IMR-90 (cell line): ENCODE data around the gene ANKRD63. TPM values are rescaled to one million over a fixed set of nuclear protein-coding genes. Genes with fewer than 3 reads are reported as not detected.
A peak's percentile ranks its signal among the peaks of the same experiment; 100 is the strongest.

ENCODE experiments used
- ATAC-seq: fragments of 200-7000 bp; cut with Tn5 transposase; 2 replicates; pipeline ENCODE4 v1.9.1; 2020; ENCODE audit warnings: low read depth, mild to moderate bottlenecking, moderate library complexity
- BruUV-seq: library from RNA; stranded (reverse); fragments of 400-500 nt; replicated peaks from 2 replicates; lab custom pipeline; 2021; lab: Mats Ljungman, UMichigan
- CTCF ChIA-PET: fragments of 300-600 bp; formaldehyde crosslinking; extraction: SDS; loops from one replicate; lab custom pipeline; 2021; ENCODE audit warnings: antibody characterized with exemption; lab: Yijun Ruan, JAX
- POLR2A ChIA-PET: fragments of 300-600 bp; sonication (Branson Sonifier 250); formaldehyde crosslinking; loops from one replicate; lab custom pipeline; 2022; ENCODE audit warnings: antibody characterized with exemption; ENCODE audit not compliant: unreplicated experiment; lab: Charles Lee
- DNase-seq: peaks from one replicate; pipeline ENCODE4 v3.0.0; 2013
- H2AFZ ChIP-seq: replicated peaks from 2 replicates; pipeline ENCODE3; 2013; ENCODE audit warnings: low read length, mild to moderate bottlenecking; ENCODE audit not compliant: poor library complexity
- H2AK5ac ChIP-seq: 2 replicates; pipeline ENCODE4 v1.6.1; 2013; ENCODE audit warnings: low read depth, low read length, inconsistent platforms
- H2AK9ac ChIP-seq: replicated peaks from 2 replicates; pipeline ENCODE3; 2013; ENCODE audit warnings: mild to moderate bottlenecking, low read depth, low read length, moderate library complexity; ENCODE audit not compliant: poor library complexity
- H2BK120ac ChIP-seq: 2 replicates; pipeline ENCODE4 v1.6.1; 2013; ENCODE audit warnings: low read depth, low read length, inconsistent platforms
- H2BK15ac ChIP-seq: 3 replicates; pipeline ENCODE4 v1.6.1; 2013; ENCODE audit warnings: low read depth, low read length, inconsistent platforms
- H2BK20ac ChIP-seq: 2 replicates; pipeline ENCODE4 v1.6.1; 2013; ENCODE audit warnings: low read depth, mild to moderate bottlenecking, inconsistent platforms, low read length, moderate library complexity
- H2BK5ac ChIP-seq: 2 replicates; pipeline ENCODE4 v1.6.1; 2013; ENCODE audit warnings: mild to moderate bottlenecking, low read depth, low read length, inconsistent platforms; ENCODE audit not compliant: poor library complexity, severe bottlenecking
- H3K14ac ChIP-seq: replicated peaks from 2 replicates; pipeline ENCODE4 v1.6.1; 2013; ENCODE audit warnings: low read depth, low read length, inconsistent platforms
- H3K18ac ChIP-seq: 2 replicates; pipeline ENCODE4 v1.6.1; 2013; ENCODE audit warnings: low read depth, low read length, control low read depth
- H3K23ac ChIP-seq: 2 replicates; pipeline ENCODE4 v1.6.1; 2013; ENCODE audit warnings: low read depth, low read length, inconsistent platforms
- H3K27ac ChIP-seq: 2 replicates; pipeline ENCODE4 v1.5.1; 2013; ENCODE audit warnings: mild to moderate bottlenecking, control low read depth, low read length; ENCODE audit not compliant: insufficient read depth
- H3K27me3 ChIP-seq: 2 replicates; pipeline ENCODE4 v1.6.1; 2013; ENCODE audit warnings: low read length; ENCODE audit not compliant: control insufficient read depth, insufficient read depth
- H3K36me3 ChIP-seq: 2 replicates; pipeline ENCODE4 v1.6.1; 2013; ENCODE audit warnings: low read length, mixed read lengths; ENCODE audit not compliant: control insufficient read depth, insufficient read depth
- H3K4ac ChIP-seq: 2 replicates; pipeline ENCODE4 v1.6.1; 2013; ENCODE audit warnings: low read depth, low read length, inconsistent platforms
- H3K4me1 ChIP-seq: 2 replicates; pipeline ENCODE4 v1.6.1; 2013; ENCODE audit warnings: low read length, mixed read lengths; ENCODE audit not compliant: control insufficient read depth, insufficient read depth
- H3K4me2 ChIP-seq: 2 replicates; pipeline ENCODE4 v1.6.1; 2013; ENCODE audit warnings: low read depth, mild to moderate bottlenecking, control low read depth, low read length, moderate library complexity
- H3K4me3 ChIP-seq: 2 replicates; pipeline ENCODE4 v1.5.1; 2013; ENCODE audit warnings: low read depth, mild to moderate bottlenecking, control low read depth, low read length, moderate library complexity; ENCODE audit not compliant: insufficient read depth
- H3K56ac ChIP-seq: 2 replicates; pipeline ENCODE4 v1.6.1; 2013; ENCODE audit warnings: low read length, inconsistent platforms; ENCODE audit not compliant: insufficient read depth; ENCODE audit errors: extremely low read depth
- H3K79me1 ChIP-seq, 2 experiments: 2 replicates each; pipeline ENCODE4 v1.6.1; 2013; ENCODE audit warnings: low read length in 2 of 2, inconsistent platforms in 1 of 2, low read depth in 1 of 2
- H3K9ac ChIP-seq: 2 replicates; pipeline ENCODE4 v1.6.1; 2013; ENCODE audit warnings: low read depth, low read length, control low read depth
- H3K9me1 ChIP-seq: 2 replicates; pipeline ENCODE4 v1.6.1; 2013; ENCODE audit warnings: low read length, inconsistent platforms; ENCODE audit not compliant: insufficient read depth
- H3K9me3 ChIP-seq: 2 replicates; pipeline ENCODE4 v1.6.1; 2013; ENCODE audit warnings: low read length; ENCODE audit not compliant: control insufficient read depth, insufficient read depth
- H4K20me1 ChIP-seq: 2 replicates; pipeline ENCODE4 v1.6.1; 2013; ENCODE audit warnings: low read length, inconsistent platforms; ENCODE audit not compliant: insufficient read depth
- H4K5ac ChIP-seq: 2 replicates; pipeline ENCODE4 v1.6.1; 2013; ENCODE audit warnings: mild to moderate bottlenecking, low read depth, low read length, control low read depth
- H4K8ac ChIP-seq, 2 experiments: 2 replicates each; pipeline ENCODE4 v1.6.1; 2013; ENCODE audit warnings: low read depth in 2 of 2, low read length in 2 of 2, control low read depth in 1 of 2, inconsistent platforms in 1 of 2
- H4K91ac ChIP-seq: 2 replicates; pipeline ENCODE4 v1.6.1; 2013; ENCODE audit warnings: low read depth, low read length, inconsistent platforms; ENCODE audit not compliant: insufficient read depth
- BHLHE40 ChIP-seq: fragments of 150-350 bp; IDR thresholded peaks from 2 replicates; pipeline ENCODE4 v1.6.1; 2016; ENCODE audit warnings: mild to moderate bottlenecking, low read depth, low read length
- CHD1 ChIP-seq: IDR thresholded peaks from 2 replicates; pipeline ENCODE4 v1.6.1; 2012; ENCODE audit warnings: low read depth, low read length, improper control_type of control experiment
- MAFK ChIP-seq: IDR thresholded peaks from 2 replicates; pipeline ENCODE4 v1.6.1; 2012; ENCODE audit warnings: low read depth, low read length, improper control_type of control experiment
- MAZ ChIP-seq: IDR thresholded peaks from 2 replicates; pipeline ENCODE4 v1.6.1; 2012; ENCODE audit warnings: low read depth, mild to moderate bottlenecking, low read length, improper control_type of control experiment, moderate library complexity, borderline replicate concordance
- NFE2L2 ChIP-seq: fragments of 150-350 bp; IDR thresholded peaks from 2 replicates; pipeline ENCODE4 v1.6.1; 2016; ENCODE audit warnings: low read depth, mild to moderate bottlenecking, low read length
- WGBS, 2 experiments: methylation state at CpG; one replicate each; pipeline versions ENCODE4 v1.1.5 to v1.1.7; 2013; ENCODE audit warnings: missing lambda C conversion rate in 2 of 2; ENCODE audit not compliant: insufficient read length in 1 of 2; ENCODE audit errors: extremely low coverage in 2 of 2; 5-methylcytosine and 5-hydroxymethylcytosine counted together
- dilution Hi-C: fragments of 300-500 bp; cut with HindIII; formaldehyde crosslinking; loops from one replicate; pipeline ENCODE4 v1.14.3; 2018; ENCODE audit warnings: low sequenced_read_pairs; ENCODE audit not compliant: unreplicated experiment
- in situ Hi-C: fragments of 300-500 bp; cut with MboI; formaldehyde crosslinking; loops from 3 replicates; pipeline ENCODE4 v1.14.3; 2019; ENCODE audit warnings: low sequenced_read_pairs, inconsistent platforms, mixed read lengths
- intact Hi-C: fragments of 100-400 bp; cut with micrococcal nuclease; formaldehyde crosslinking; loops from 2 replicates; pipeline ENCODE4 v1.10.0; 2022
- polyA plus RNA-seq, 3 experiments: library from polyadenylated mRNA; depleted of rRNA; stranded (reverse); fragments of >200 nt; gene quantifications; 2 replicates each; pipeline ENCODE4 v1.2.3, GENCODE V29; 2012; ENCODE audit warnings: low replicate concordance in 1 of 3
- total RNA-seq: library from RNA; depleted of rRNA; stranded (reverse); fragments of >200 nt; gene quantifications from 2 replicates; pipeline ENCODE4 v1.2.3, GENCODE V29; 2012
- TF ChIP-seq, protein P1 (sequence below): fragments of 150-350 bp; IDR thresholded peaks from 2 replicates; pipeline ENCODE4 v1.6.1; 2016; ENCODE audit warnings: low read depth, mild to moderate bottlenecking, low read length, moderate library complexity, borderline replicate concordance

The ANKRD63 gene
- total and polyA plus RNA-seq, 2 of the 4 experiments (the other 2 are of a cell fraction), result not detected

DNA sequence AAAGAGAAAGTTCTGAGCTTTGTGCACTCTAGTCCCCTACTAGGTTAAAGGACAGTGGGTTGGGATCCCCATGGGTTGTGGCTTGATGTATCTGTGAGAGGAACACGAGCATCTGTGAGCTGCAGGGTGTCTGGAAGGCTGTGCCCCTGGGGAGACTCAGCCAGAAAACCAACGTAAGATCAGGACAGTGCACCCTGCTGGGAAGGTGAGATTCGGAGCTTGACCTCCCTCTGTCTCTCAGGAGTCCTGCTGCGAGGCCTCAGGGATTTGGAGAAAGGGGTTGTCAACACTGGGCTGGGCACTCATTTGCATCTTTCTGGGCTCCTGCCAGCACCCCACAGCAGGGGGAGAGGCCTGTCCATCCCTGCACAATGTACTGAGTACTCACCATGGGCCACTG, 15.2 kb downstream of the ANKRD63 start:
- POLR2A ChIA-PET, result no interaction called here
- H2BK120ac ChIP-seq, result peak overlapping the region; percentile 37; the same call in 1 of the 2 replicates
- BruUV-seq, result no TSS peak

More for the DNA sequence above, 15.2 kb downstream of the ANKRD63 start:
- H3K56ac ChIP-seq, result no peak overlapping the region
- H2BK20ac ChIP-seq, result peak overlapping the region; percentile 27; the same call in 1 of the 2 replicates
- H3K27me3 ChIP-seq, result no peaks in the 10 kb centered on the region
- H4K20me1 ChIP-seq, result no peaks in the 10 kb centered on the region
- no peak overlapping the region for H3K14ac ChIP-seq
- TF ChIP-seq BHLHE40 (no peak), MAZ (no peak), NFE2L2 (no peak), MAFK (no peak), CHD1 (no peak)
- TF ChIP-seq, protein P1, sequence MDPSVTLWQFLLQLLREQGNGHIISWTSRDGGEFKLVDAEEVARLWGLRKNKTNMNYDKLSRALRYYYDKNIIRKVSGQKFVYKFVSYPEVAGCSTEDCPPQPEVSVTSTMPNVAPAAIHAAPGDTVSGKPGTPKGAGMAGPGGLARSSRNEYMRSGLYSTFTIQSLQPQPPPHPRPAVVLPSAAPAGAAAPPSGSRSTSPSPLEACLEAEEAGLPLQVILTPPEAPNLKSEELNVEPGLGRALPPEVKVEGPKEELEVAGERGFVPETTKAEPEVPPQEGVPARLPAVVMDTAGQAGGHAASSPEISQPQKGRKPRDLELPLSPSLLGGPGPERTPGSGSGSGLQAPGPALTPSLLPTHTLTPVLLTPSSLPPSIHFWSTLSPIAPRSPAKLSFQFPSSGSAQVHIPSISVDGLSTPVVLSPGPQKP, result no peak
- no peaks in the 10 kb centered on the region for H3K9me3 ChIP-seq
- no peak overlapping the region for H3K23ac ChIP-seq
- H4K91ac ChIP-seq, result peak overlapping the region; percentile 28; the same call in 1 of the 2 replicates
- H2BK15ac ChIP-seq, result peak overlapping the region; percentile 35; the same call in 1 of the 3 replicates
- ATAC-seq (no peak), DNase-seq (no peak)
- 83% methylated on average over 1 of the region's 4 CpGs; no CpG with 5 or more reads in 1 of the 2 experiments for WGBS, 2 experiments
- H3K18ac ChIP-seq, result no peak overlapping the region
- H3K4me2 ChIP-seq, result no peak overlapping the region
- no peak overlapping the region for H2BK5ac ChIP-seq
- dilution Hi-C loops, result no loop called here
- H4K5ac ChIP-seq, result no peak overlapping the region; the same call in 1 of the 2 replicates
- H3K4me1 ChIP-seq, result peaks cover 15% of the 10 kb centered on the region
- peaks cover 8% of the 10 kb centered on the region for H3K9me1 ChIP-seq
- H2AFZ ChIP-seq, result peak overlapping the region; percentile 18
- H3K4ac ChIP-seq, result no peak overlapping the region
- H3K4me3 ChIP-seq, result no peak overlapping the region
- in situ Hi-C loops, result no loop called here
- CTCF ChIA-PET, result interaction anchor here (1.6 kb wide), 1 partner anchor 50 kb away, joined by 5 read pairs; no protein-coding TSS in a partner anchor
- H2AK9ac ChIP-seq, result no peak overlapping the region
- no peak overlapping the region for H3K9ac ChIP-seq
- H3K79me1 ChIP-seq, result no peaks in the 10 kb centered on the region
- H2AK5ac ChIP-seq, result peak overlapping the region; percentile 93; the same call in 1 of the 2 replicates
- no peak overlapping the region for H4K8ac ChIP-seq
- intact Hi-C loops, result no loop called here
- no peak overlapping the region for H3K27ac ChIP-seq
- no peaks in the 10 kb centered on the region for H3K36me3 ChIP-seq
